Endothelial cell (in vitro differentiated cells): Measurements from ENCODE around the gene CACNB2. TPM values are rescaled to one million over a fixed set of nuclear protein-coding genes. Genes with fewer than 3 reads are reported as not detected.

Experiments used
- DNase-seq: peaks from one replicate; pipeline ENCODE4 v3.0.0; 2021; ENCODE audit warnings: low spot score
- H3K27ac Mint-ChIP-seq: one replicate; pipeline ENCODE4 v1.8.0; 2021; ENCODE audit warnings: mixed read lengths, inconsistent platforms; ENCODE audit not compliant: unreplicated experiment
- H3K27me3 Mint-ChIP-seq: one replicate; pipeline ENCODE4 v1.8.0; 2021; ENCODE audit warnings: mild to moderate bottlenecking, moderate library complexity, mixed read lengths, inconsistent platforms; ENCODE audit not compliant: unreplicated experiment
- H3K36me3 Mint-ChIP-seq: one replicate; pipeline ENCODE4 v1.8.0; 2021; ENCODE audit warnings: mild to moderate bottlenecking, low read depth, mixed read lengths, inconsistent platforms; ENCODE audit not compliant: unreplicated experiment
- H3K4me1 Mint-ChIP-seq: one replicate; pipeline ENCODE4 v1.8.0; 2021; ENCODE audit warnings: mild to moderate bottlenecking, mixed read lengths, inconsistent platforms; ENCODE audit not compliant: unreplicated experiment
- H3K4me3 Mint-ChIP-seq: one replicate; pipeline ENCODE4 v1.8.0; 2021; ENCODE audit warnings: mild to moderate bottlenecking, mixed read lengths, inconsistent platforms; ENCODE audit not compliant: unreplicated experiment
- H3K9me3 Mint-ChIP-seq: one replicate; pipeline ENCODE4 v1.8.0; 2021; ENCODE audit warnings: mixed read lengths, inconsistent platforms; ENCODE audit not compliant: unreplicated experiment
- total RNA-seq: library from RNA; stranded (reverse); fragmentation: NEBNext Ultra II Directional; extraction: Animal tissue kit (Norgen Biotek cat#: 25700); gene quantifications from one replicate; pipeline ENCODE4 v1.2.1, GENCODE V29; 2021; ENCODE audit not compliant: unreplicated experiment
- TF ChIP-seq, protein P1 (sequence below): fragments of 200-600 bp; sonication (generic); IDR thresholded peaks from one replicate; pipeline ENCODE4 v1.5.0; 2021; ENCODE audit warnings: antibody characterized with exemption; ENCODE audit not compliant: unreplicated experiment

Gene CACNB2
- total RNA-seq, 1 donor from 2014 or later, result 1.5 TPM

DNA sequence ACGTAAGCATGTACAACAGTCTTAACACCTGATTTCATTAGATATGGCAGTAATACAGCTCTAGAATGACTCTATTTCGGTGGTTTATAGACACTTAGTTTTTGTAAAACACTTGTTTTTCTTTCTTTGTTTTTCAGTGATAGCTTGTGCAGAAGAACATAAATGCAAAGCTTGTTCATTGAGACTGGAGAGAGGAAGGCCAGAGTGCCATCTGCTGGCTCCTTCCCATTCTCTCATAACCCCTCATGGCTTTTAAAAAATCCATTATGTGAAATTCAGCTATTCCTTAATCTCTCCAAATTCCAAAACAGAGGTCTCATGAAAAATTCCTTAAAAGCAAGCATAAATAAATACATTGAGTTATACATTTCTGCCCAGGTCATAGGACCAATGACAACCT is 76.3 kb downstream of the CACNB2 start:
- TF ChIP-seq, protein P1, sequence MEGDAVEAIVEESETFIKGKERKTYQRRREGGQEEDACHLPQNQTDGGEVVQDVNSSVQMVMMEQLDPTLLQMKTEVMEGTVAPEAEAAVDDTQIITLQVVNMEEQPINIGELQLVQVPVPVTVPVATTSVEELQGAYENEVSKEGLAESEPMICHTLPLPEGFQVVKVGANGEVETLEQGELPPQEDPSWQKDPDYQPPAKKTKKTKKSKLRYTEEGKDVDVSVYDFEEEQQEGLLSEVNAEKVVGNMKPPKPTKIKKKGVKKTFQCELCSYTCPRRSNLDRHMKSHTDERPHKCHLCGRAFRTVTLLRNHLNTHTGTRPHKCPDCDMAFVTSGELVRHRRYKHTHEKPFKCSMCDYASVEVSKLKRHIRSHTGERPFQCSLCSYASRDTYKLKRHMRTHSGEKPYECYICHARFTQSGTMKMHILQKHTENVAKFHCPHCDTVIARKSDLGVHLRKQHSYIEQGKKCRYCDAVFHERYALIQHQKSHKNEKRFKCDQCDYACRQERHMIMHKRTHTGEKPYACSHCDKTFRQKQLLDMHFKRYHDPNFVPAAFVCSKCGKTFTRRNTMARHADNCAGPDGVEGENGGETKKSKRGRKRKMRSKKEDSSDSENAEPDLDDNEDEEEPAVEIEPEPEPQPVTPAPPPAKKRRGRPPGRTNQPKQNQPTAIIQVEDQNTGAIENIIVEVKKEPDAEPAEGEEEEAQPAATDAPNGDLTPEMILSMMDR, result no peak
- H3K4me3 Mint-ChIP-seq, result no peak overlapping the region
- H3K36me3 Mint-ChIP-seq, result no peaks in the 10 kb centered on the region
- H3K4me1 Mint-ChIP-seq, result no peaks in the 10 kb centered on the region
- peaks cover 1% of the 10 kb centered on the region for H3K27me3 Mint-ChIP-seq
- no peak overlapping the region for H3K27ac Mint-ChIP-seq
- DNase-seq, result no peak
- H3K9me3 Mint-ChIP-seq, result no peaks in the 10 kb centered on the region

DNA sequence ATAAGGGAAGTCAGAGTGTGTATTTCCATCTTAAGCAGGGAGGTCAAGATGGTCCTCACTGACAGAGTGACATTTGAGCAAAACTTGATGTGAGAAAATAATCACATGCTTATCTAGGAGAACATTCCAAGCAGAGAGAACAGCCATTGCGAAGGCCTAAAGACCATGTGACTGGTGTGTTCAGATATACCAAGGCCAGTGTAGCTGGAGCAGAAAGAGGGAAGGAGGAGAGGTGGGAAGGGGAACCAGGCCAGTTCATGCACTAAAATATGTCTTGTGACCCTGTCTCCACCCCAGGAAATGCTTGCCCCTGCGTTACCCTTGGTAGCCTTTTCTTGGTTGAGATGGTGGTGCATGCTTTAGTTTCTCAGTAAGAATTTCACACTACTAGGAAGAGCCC is 77.4 kb downstream of the CACNB2 start:
- H3K4me1 Mint-ChIP-seq, result no peaks in the 10 kb centered on the region
- no peak for DNase-seq
- H3K27ac Mint-ChIP-seq, result no peak overlapping the region
- TF ChIP-seq, protein P1, result no peak
- no peaks in the 10 kb centered on the region for H3K36me3 Mint-ChIP-seq
- H3K27me3 Mint-ChIP-seq, result peaks cover 1% of the 10 kb centered on the region
- no peak overlapping the region for H3K4me3 Mint-ChIP-seq
- no peaks in the 10 kb centered on the region for H3K9me3 Mint-ChIP-seq

DNA sequence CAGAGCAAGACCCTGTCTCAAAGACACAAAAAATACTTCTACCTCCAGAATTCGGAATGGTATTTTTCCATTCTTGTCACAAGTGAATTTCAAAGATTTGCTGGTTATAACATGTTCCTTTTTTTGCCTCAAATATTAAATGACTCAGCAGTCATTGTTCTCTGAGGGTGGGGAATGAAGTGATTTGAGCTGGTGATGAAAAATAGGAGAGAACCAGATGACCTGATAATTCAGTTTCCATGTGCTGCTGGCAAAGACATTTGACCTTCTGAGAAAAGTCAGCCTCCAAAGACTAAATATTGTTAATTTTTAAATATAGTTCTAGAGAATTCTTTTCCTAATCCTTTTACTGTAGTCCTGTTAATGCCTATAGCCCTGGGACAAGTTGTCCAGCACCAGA is 78.9 kb downstream of the CACNB2 start:
- no peaks in the 10 kb centered on the region for H3K9me3 Mint-ChIP-seq
- no peak overlapping the region for H3K4me3 Mint-ChIP-seq
- TF ChIP-seq, protein P1, result no peak
- DNase-seq, result no peak
- peaks cover 1% of the 10 kb centered on the region for H3K27me3 Mint-ChIP-seq
- H3K4me1 Mint-ChIP-seq, result no peaks in the 10 kb centered on the region
- no peak overlapping the region for H3K27ac Mint-ChIP-seq
- H3K36me3 Mint-ChIP-seq, result no peaks in the 10 kb centered on the region

DNA sequence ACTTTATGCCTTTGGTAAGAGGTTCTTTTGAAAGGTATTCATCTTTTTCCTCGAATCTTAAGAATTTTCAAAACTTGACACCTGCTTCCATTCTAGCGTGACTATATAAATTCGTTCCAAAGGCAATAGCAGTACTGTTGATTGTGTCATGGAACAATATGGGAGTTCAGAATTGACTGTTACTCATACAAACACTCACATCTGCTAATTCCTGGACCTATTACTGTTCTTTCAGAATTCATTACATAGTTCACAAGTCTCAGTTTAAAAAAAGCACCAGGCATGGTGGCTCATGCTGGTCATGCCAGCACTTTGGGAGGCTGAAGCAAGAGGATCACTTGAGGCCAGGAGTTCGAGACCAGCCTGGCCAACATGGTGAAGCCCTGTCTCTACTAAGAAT is 80.9 kb downstream of the CACNB2 start:
- Mint-ChIP-seq H3K4me3 (no peak overlapping the region), H3K27me3 (peaks cover 1% of the 10 kb centered on the region), H3K36me3 (no peaks in the 10 kb centered on the region), H3K9me3 (no peaks in the 10 kb centered on the region), H3K4me1 (no peaks in the 10 kb centered on the region), H3K27ac (no peak overlapping the region)
- DNase-seq, result no peak
- TF ChIP-seq, protein P1, result no peak

DNA sequence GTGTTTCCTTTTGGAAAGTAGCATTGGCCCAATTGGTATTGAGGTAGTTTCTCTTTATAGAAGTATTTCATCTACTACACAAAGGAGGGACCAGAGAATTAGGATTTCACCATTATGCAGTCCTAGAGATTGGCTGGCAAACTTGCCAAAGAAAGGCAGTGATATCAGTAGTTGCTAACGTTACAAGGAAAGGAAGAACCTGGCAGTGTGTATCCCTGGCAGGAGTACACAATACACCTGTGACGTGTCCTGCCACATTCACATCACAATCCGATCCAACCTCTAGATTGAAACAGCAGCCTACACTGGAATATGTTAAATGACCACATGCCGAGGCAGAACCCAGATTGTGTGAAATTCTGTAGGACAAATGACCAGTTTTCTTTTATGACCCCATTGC is 81.7 kb downstream of the CACNB2 start:
- H3K27me3 Mint-ChIP-seq, result peaks cover 1% of the 10 kb centered on the region

More for the DNA sequence above, 81.7 kb downstream of the CACNB2 start:
- Mint-ChIP-seq H3K27ac (no peak overlapping the region), H3K9me3 (no peaks in the 10 kb centered on the region), H3K4me1 (no peaks in the 10 kb centered on the region), H3K36me3 (no peaks in the 10 kb centered on the region), H3K4me3 (no peak overlapping the region)
- no peak for DNase-seq
- TF ChIP-seq, protein P1, result no peak
